ENCODE data around the gene IKZF2. TPM values are rescaled to one million over a fixed set of nuclear protein-coding genes. Genes with fewer than 3 reads are reported as not detected.

Gene IKZF2
- total RNA-seq, 1 experiment from 2014 or later = 3.0 TPM

- Histone ChIP-seq H3K27me3 (ENCODE audit: insufficient read depth, low read length) (no peaks in the 10 kb centered on the region), H3K27ac (ENCODE audit: insufficient read length, low read depth, low read length) (no peak overlapping the region), H4K5ac (ENCODE audit: insufficient read length, low read depth, low read length) (no peak overlapping the region), H3K23ac (ENCODE audit: insufficient read length, low read depth, low read length) (no peak overlapping the region), H3K4me1 (ENCODE audit: insufficient read depth, low read length) (peaks cover 2% of the 10 kb centered on the region; the same call in 1 of the 2 replicates), H4K20me1 (ENCODE audit: control insufficient read depth, insufficient read depth, insufficient read length) (no peaks in the 10 kb centered on the region), H3K4me2 (ENCODE audit: insufficient read depth, insufficient read length, low read length) (no peak overlapping the region), H3K14ac (ENCODE audit: insufficient read depth, low read length) (no peak overlapping the region), H3T11ph (ENCODE audit: low read length) (no peak overlapping the region), H3K9ac (ENCODE audit: extremely low read depth, insufficient read length, low read length) (no peak overlapping the region), H2BK12ac (ENCODE audit: insufficient read length, low read depth, low read length) (no peak overlapping the region), H2AK5ac (ENCODE audit: insufficient read length, low read length) (no peak overlapping the region), H4K8ac (replicated peaks; ENCODE audit: insufficient read length, low read depth, low read length) (no peak overlapping the region), H3K23me2 (ENCODE audit: insufficient read length, low read depth, low read length, poor library complexity, severe bottlenecking) (no peaks in the 10 kb centered on the region), H3K79me2 (ENCODE audit: insufficient read depth, low read length) (no peaks in the 10 kb centered on the region), H3K79me1 (ENCODE audit: insufficient read depth, low read depth, low read length, poor library complexity, severe bottlenecking) (no peaks in the 10 kb centered on the region), H2BK20ac (ENCODE audit: low read depth, low read length, poor library complexity, severe bottlenecking) (no peak overlapping the region), H2AFZ (ENCODE audit: low read length) (no peak overlapping the region), H3K9me3 (ENCODE audit: control insufficient read depth, low read depth, low read length) (no peaks in the 10 kb centered on the region), H2BK5ac (ENCODE audit: insufficient read length, low read length) (no peak overlapping the region), H3K18ac (ENCODE audit: insufficient read length, low read depth, low read length) (no peak overlapping the region), H2BK15ac (ENCODE audit: low read depth, low read length) (no peak overlapping the region), H3K4ac (ENCODE audit: low read depth, low read length) (no peak overlapping the region), H4K91ac (ENCODE audit: insufficient read length, low read depth, low read length) (no peak overlapping the region), H2BK120ac (ENCODE audit: low read depth, low read length, poor library complexity, severe bottlenecking) (no peak overlapping the region), H3K56ac (ENCODE audit: insufficient read length, low read depth, low read length) (no peak overlapping the region)
- no CpG with 5 or more reads among the region's 1 CpG for WGBS (ENCODE audit: extremely low coverage, insufficient read length, low lambda C conversion rate)
- Mint-ChIP-seq H3K36me3 (ENCODE audit: insufficient read depth in 1 of 3, low read depth in 3 of 3) (peaks cover 0 to 5% (median 0%) of the 10 kb centered on the region in 3 experiments; a peak in 2 of 7 replicates), H3K4me1 (peaks cover 7 to 17% of the 10 kb centered on the region in 2 experiments), H3K4me3 (no peak overlapping the region), H3K27me3 (ENCODE audit: low read depth) (no peaks in the 10 kb centered on the region), H3K27ac (no peak overlapping the region), H3K9me3 (no peaks in the 10 kb centered on the region; a peak in 1 of 5 replicates)
- no peak for DNase-seq
- no peak for TF ChIP-seq CTCF (conservative IDR thresholded peaks at IDR 0.05)
These were observed 26.3 kb upstream of the IKZF2 start for GRCh38 chr2:213177679-213178078.
